ENCODE measurements around the gene ANKFY1.
"Not testable (repeated sequence)": the region's sequence is repeated elsewhere in the genome, so short reads cannot be mapped to it uniquely, and the experiment has no call there.

ANKFY1 gene

GRCh38 chr17:4219241-4219640 lies 44.5 kb downstream of the ANKFY1 start:
- DNase-seq (ENCODE audit: low read depth), result no peak

GRCh38 chr17:4215882-4216570 lies 47.8 kb downstream of the ANKFY1 start:
- no peak for DNase-seq (ENCODE audit: low read depth)

GRCh38 chr17:4214157-4214556 lies 49.6 kb downstream of the ANKFY1 start:
- no peak for DNase-seq (ENCODE audit: low read depth)

- no peak for DNase-seq (ENCODE audit: low read depth)
These were observed 54.2 kb downstream of the ANKFY1 start for GRCh38 chr17:4209611-4210010.

GRCh38 chr17:4208238-4208637 lies 55.5 kb downstream of the ANKFY1 start:
- DNase-seq (ENCODE audit: low read depth), result no peak

GRCh38 chr17:4206962-4207361 lies 56.8 kb downstream of the ANKFY1 start:
- no peak for DNase-seq (ENCODE audit: low read depth)

GRCh38 chr17:4205917-4206316 lies 57.9 kb downstream of the ANKFY1 start:
- no peak for DNase-seq (ENCODE audit: low read depth)

- DNase-seq (ENCODE audit: low read depth), result no peak
These were observed 59.0 kb downstream of the ANKFY1 start for GRCh38 chr17:4204710-4205173.

- no peak for DNase-seq (ENCODE audit: low read depth)
These were observed 59.6 kb downstream of the ANKFY1 start for GRCh38 chr17:4204190-4204589.

- no peak for DNase-seq (ENCODE audit: low read depth)
These were observed 62.6 kb downstream of the ANKFY1 start for GRCh38 chr17:4201226-4201625.

GRCh38 chr17:4199818-4200402 lies 63.9 kb downstream of the ANKFY1 start:
- no peak for DNase-seq (ENCODE audit: low read depth)

GRCh38 chr17:4198995-4199394 lies 64.8 kb downstream of the ANKFY1 start:
- DNase-seq (ENCODE audit: low read depth), result no peak

- no peak for DNase-seq (ENCODE audit: low read depth)
These were observed 68.5 kb downstream of the ANKFY1 start for GRCh38 chr17:4195306-4195705.

GRCh38 chr17:4194796-4195195 lies 69.0 kb downstream of the ANKFY1 start:
- no peak for DNase-seq (ENCODE audit: low read depth)

- not testable (repeated sequence) for DNase-seq (ENCODE audit: low read depth)
These were observed 73.0 kb downstream of the ANKFY1 start for GRCh38 chr17:4190791-4191190.

- DNase-seq (ENCODE audit: low read depth), result no peak
These were observed 74.5 kb downstream of the ANKFY1 start for GRCh38 chr17:4189280-4189679.

- no peak for DNase-seq (ENCODE audit: low read depth)
These were observed 75.7 kb downstream of the ANKFY1 start for GRCh38 chr17:4188076-4188475.

GRCh38 chr17:4187076-4187475 lies 76.7 kb downstream of the ANKFY1 start:
- DNase-seq (ENCODE audit: low read depth), result no peak

GRCh38 chr17:4186357-4186881 lies 77.4 kb downstream of the ANKFY1 start:
- no peak for DNase-seq (ENCODE audit: low read depth)

- no peak for DNase-seq (ENCODE audit: low read depth)
These were observed 78.1 kb downstream of the ANKFY1 start for GRCh38 chr17:4185656-4186055.

- DNase-seq (ENCODE audit: low read depth), result no peak
These were observed 79.0 kb downstream of the ANKFY1 start for GRCh38 chr17:4184811-4185210.

- no peak for DNase-seq (ENCODE audit: low read depth)
These were observed 81.7 kb downstream of the ANKFY1 start for GRCh38 chr17:4182043-4182442.

- DNase-seq (ENCODE audit: low read depth), result no peak
These were observed 83.0 kb downstream of the ANKFY1 start for GRCh38 chr17:4180791-4181190.

- no peak for DNase-seq (ENCODE audit: low read depth)
These were observed 84.7 kb downstream of the ANKFY1 start for GRCh38 chr17:4179071-4179470.

Measured in stimulated activated CD8-positive, alpha-beta memory T cell treated with anti-CD3 and anti-CD28 coated beads, Interleukin-7, amount 100 ng/mL, for 24 hours (primary cell).